Stimulated activated CD4-positive, alpha-beta T cell treated with anti-CD3 and anti-CD28 coated beads, Interleukin-2, amount 100 ng/mL, for 48 hours (primary cell): Measurements from ENCODE around the gene PDZD2.
A peak's percentile ranks its signal among the peaks of the same experiment; 100 is the strongest.
"Not testable (repeated sequence)": the region's sequence is repeated elsewhere in the genome, so short reads cannot be mapped to it uniquely, and the experiment has no call there.

Experiments used
- DNase-seq, 2 donors: peaks; one replicate each; pipeline ENCODE4 v3.0.0-alpha.2; 2020

Gene PDZD2

DNA sequence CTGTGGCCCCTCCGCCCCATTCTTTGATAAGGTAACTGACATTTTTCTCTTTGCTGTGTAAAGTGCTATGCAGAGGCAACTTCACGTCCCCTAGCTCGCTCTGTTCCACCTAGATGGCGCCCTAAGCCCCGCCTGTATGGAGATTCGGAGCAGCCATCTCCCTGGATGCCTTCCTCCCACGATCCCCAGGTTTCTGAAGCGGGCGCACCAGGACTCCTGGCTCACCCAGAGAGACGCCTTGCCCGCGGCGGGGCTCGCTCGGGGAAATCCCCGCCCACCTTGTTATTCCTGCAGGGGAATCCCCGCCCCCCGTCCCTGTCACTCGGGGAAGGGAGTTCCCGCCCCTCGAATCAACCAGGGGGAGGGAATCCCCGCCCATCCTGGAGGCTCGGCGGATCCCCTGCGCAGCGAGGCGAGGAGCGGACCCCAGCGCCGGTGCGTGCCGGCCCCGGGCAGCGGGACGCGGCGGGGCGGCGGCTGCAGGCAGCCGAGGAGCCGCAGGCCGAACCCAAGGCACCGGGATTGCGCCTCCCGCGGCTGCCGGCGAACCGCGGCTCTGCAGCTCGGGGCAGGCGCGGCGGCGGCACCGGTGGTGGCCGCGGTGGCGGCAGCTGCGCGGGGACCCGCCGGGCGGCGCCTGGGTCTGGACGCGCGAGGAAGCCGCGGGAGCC is at the start of gene PDZD2:
Gene PDZD2 (plus strand): TSS at position 384 of the 671 bp plus-strand sequence.
- DNase-seq = peak; percentile 57 to 67

DNA sequence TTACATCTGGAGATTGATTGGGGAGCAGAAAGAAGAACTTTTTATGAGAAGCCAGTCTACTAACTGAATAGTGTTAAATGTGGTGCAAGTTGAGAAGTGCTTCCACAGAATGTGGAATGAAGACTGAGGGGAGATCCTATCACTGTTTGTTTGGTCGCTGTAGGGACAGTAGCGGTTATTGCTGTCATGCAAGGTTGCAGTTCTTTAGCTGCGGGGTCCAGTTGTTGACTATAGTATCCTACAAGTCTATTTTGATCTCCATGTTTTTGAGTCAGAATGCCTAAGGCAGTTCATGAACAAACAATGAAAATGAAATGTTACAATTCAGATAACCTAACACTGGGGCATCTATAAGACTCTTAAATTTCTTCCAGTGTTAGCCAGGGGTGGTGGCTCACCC is 45.3 kb upstream of the PDZD2 start:
- no peak for DNase-seq

DNA sequence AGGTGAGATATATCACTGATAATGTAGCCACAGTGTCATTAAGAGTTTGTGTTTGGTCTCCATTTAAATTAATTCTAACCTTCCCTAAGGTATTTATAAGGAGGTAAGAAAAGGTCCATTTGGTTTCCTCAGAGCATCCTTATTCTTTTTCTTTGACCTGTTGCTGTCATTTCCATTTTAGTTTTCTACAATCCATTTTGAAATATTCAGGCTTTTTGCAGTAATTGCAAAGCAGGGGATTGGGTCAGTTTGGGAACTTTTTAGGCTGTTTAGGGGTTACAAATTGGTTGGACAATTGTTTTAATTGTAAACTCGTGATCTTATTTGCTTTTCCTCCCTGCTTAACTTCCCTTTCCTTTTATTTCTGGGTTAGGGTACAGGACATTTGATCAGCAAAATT is 42.6 kb upstream of the PDZD2 start:
- no peak for DNase-seq

DNA sequence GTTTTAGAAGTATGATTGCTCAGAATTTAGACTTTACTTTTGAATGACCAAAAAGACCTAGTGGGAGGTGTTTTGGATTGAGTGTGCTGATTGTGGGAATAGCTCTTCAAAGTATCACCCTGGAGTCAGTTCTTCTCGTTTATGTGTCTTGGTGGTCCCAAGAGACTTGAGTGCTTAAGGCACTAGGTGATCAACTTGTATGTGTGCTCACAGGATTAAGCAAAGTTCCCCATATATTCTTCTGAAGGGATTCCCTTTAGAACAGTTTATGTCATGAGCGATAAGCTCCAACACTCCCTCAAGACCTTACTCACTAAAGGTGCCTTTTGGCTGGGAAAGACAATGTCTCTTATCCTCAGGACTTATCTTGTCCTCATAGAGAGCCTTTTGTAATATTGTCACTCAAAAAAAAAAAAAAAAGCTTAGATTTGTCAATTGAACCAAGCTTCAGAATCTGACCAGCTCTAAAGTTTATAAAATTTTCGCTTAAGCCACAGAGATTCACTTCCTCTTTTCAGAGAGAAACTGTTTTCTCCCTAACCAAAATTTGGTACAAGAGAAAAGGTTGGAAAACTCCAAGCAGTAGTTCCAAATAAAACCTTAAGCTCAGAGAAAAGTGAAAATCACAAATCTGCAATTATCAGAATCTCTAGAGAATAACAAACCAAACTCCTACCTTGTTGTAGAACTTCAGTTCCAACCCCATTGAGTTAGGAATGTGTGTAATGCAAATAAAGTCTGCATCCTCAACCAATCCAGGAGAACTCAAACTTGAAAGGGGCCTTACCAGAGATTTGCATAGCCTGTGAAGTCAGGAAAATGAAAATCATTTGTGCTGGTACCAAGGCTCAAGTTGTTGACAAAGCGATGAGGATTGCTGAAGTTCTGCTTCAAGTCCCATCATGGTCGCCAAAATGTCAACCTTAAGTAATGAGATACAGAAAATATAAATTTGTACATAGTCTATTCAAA is 40.0 kb upstream of the PDZD2 start:
- no peak for DNase-seq

DNA sequence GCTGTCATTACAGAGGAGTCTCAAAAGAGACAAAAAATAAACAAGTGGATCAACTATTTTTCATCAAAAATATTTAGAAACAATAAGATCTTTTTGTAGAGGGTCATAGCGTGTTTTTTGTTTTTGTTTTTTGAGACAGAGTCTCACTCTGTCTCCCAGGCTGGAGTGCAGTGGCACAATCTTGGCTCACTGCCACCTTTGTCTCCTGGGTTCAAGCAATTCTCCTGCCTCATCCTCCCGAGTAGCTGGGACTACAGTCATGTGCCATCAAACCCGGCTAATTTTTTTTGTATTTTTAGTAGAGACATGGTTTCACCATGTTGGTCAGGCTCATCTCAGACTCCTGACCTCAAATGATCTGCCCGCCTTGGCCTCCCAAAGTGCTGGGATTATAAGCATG is 36.6 kb upstream of the PDZD2 start:
- not testable (repeated sequence) for DNase-seq

DNA sequence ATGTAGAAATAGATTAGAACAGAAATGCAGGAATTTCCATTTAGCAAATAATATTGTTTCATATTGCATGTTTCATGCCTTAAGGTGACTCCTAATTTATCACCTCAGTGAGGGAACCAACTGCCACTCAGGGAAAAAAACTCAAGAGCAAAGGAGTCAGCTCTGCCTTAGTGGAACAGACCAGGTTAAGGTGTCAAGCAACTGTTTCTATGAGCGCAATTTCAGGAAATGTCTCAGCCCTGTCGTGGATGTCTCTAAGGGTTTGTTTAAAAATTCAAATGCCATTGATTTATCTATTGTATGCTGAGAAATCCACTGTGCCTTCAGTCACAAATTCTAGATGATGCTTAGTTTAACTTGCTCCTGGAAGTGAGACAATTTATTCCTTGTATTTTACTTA is 34.7 kb upstream of the PDZD2 start:
- DNase-seq = no peak

DNA sequence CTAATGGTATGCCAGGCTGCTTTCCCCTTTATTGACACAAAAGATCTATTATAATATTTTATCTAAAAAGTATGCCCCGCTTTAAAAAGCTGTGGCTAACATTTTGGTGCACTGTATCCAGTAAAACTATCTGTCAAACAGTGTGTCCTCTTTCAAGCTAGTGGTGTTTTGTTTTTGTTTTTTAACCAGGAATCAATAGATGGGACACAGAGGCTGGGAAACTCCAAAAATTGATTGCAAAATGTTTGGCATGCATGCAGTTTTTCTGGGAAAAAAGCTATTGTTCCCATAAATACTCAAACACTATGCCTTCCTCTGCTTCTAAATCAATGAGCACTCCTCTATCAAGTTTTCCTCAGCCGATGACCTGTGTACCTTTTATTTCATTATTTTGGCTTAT is 34.3 kb upstream of the PDZD2 start:
- no peak for DNase-seq

DNA sequence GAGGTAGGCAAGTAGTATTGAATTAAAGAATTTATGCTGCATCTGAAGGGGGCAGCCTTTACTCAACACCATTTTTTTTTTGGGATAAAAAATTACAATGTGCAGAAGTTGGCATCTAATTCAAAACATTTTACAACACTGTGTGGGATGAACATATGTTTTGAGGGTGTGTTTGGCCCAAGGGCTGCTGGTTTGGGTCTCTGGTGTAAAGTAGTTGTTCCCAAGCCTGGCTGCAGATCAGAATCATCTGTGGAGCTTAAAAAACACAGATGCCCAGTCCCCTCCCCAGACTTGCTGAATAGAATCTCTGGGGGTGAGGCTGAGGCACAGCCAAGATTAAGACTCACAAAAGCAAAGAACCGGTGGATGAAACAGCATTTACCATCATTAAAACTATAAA is 33.0 kb upstream of the PDZD2 start:
- no peak for DNase-seq

DNA sequence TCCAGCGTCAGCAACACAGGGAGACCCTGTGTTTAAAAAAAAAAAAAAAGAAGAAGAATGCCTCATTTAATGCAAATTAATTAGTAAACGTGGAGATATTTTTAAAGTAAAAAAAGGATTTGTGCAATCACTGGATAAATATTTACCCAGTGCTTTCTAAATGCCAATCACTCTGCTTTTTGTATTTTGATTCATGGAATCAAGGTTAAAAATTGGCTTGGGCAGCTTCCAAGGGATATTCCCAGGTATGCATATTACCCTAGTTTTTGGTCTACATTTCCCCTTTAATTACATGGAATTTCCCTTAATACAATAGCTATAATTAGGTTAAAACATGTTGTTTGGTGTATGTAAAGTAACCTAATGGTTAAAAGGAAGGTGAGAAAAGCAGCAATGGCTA is 31.4 kb upstream of the PDZD2 start:
- no peak for DNase-seq

DNA sequence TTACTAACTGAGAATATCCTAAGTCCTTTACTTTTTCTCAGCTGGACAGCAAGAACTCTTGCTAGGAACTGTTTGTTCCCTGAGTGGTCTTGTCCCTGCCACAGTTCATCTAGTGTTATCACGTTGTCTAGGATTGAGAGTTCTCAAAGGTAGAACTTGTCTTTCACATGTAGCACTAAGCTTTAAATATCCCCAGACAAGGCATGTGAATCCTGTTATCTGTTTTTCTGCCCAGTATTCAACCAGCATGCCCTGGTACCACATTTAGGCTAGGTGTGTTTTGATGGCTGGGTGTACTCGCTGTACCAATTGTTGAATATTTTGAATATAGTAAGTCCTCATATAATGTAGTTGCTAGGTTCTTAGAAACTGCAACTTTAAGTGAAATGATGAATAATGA is 27.9 kb upstream of the PDZD2 start:
- DNase-seq = no peak

DNA sequence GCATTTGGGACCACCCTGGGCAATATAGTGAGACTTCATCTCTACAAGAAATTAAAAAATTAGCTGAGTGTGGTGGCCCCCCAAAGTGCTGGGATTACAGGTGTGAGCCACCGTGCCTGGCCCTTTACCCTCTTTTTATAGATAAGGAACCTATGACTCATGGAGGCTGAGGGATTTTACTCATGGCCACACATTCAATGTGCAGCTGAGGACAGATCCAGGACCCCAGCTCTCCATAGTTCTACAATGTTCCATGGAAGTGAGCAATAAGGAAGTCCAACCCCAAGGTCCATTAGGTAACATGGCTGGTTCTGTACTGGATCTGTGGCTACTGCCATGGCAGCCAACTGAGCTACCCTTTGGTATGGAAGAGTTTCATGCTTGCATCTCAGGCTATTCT is 25.3 kb upstream of the PDZD2 start:
- DNase-seq = no peak

DNA sequence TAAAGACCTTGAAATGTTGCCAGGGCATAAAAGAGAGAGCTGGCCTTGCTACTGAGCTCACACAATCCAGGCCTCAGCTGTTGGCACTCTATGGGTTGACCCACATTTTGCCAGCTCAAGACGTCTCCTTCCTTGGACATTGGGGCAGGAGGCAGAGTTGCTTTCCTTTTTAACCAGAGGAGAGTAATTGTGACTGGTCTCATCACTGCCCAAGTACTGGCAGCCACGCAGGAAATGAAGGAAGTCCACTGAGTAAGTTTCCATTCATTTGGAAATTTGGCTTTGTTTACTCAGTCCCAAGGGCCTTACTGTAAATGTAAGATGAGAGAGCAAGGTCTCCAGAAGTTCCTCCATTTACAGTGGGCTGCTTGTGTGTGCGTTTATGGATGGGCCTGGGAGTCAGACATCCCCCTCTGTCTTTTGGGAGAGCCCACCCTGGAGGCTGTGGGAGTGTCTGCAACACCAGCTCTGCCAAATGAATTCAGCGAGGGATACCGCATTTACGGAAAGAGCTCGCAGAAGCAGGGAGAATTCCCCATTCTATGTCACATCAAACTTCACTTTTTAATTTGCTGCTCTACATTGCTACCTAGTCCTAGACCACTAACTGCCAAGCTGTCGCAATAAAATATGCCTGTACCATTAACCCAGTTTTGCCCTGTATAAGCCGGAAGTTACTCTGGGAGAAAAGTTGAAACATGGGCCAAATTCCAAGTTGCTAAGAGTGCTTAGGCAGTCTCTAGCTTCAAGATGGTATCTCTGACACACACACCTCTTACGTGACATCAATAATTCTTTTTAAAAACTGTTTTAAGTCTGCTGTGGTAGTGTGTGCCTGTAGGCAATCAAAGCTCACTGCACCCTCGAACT is 24.5 kb upstream of the PDZD2 start:
- no peak for DNase-seq

DNA sequence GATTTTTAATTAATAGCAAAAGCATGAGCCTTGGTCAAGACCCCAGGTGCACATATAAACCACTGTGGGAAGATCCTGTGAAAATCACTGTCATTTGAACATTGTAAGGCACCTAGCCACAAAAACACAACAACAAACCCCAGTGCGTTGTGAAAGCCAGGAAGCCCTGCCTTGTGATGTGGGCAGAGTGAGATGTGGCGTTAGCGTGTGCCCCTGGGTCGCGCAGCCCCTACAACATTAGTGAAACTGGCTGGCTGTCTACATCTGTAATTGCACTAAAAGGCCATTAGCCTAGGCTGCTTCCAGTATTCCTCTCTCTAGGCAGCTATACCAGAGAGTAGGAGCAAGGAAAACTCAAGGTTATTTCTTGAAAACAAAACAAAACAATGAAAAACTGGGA is 21.1 kb upstream of the PDZD2 start:
- DNase-seq = no peak

DNA sequence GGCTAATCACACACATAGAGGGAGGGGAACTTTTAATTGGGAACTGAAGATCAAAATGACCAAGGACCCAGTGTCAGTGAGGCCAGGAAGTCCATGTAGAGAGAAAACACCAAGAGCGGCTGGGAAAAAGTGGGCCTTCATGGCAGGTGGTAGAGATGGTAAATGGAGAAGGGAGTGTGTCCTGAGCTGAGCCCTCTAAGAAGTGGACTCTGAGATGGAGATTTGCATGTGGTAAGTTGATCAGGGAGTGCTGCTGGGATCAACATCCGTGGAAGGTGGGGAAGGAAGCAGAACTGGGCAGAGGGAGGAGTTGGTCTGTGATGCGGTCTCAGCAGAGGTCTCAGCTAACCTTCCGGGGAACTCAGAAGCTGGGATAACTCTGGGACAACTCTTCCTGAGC is 18.9 kb upstream of the PDZD2 start:
- no peak for DNase-seq

DNA sequence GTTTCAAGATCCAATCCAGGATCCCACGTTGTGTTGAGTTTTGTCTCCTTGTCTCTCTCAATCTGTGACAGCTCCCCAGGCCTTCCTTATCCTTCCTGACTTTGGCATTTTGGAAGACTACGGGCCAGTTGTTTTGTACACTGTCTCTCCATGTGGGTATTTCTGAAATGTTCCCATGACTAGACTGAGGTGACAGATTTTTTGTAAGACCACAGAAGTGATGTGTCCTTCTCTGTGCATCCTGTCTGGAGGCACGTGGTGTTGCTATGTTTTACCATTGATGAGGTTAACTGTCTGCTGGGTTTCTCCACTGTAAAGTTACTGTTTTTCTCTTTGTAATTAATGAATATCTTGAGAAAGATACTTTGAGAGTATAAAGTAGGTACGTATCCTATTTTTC is 15.7 kb upstream of the PDZD2 start:
- DNase-seq = no peak

DNA sequence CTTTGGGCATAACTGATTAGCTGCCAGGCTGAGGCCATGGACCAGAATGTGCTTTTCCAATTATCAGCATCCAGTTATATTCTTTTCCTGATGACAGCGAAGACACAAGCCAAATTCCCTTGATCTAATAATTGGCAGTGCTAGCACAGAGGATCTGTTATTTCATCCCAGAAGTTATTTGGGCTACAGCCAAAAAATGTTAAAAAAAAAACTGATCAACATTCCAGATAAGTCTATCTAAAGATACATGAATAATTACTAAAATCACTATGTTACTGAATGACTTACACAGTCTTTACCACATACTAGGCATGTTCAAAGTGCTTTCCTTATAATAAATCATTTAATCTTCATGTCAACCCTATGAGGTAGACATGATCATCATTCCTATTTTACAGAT is 13.5 kb upstream of the PDZD2 start:
- DNase-seq = no peak

DNA sequence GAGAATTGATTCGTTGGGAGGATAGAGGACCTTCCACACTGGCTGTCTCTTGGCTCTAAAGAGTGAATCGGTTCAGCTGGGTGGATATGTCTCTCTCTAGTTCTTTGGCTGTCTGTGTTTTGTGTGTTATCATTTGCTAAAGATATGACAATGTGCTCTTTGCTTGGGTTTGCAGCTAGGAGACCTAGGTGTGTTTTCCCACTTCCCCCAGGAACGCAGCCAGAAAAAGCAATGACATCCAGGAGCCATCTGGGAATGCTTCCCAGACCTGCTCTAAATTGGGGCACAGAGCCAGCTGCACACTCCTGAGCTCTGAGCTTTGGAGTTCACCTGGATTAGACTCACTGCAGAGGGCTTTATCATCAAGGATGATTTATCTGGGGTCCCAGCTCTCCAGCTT is 12.8 kb upstream of the PDZD2 start:
- DNase-seq = no peak

DNA sequence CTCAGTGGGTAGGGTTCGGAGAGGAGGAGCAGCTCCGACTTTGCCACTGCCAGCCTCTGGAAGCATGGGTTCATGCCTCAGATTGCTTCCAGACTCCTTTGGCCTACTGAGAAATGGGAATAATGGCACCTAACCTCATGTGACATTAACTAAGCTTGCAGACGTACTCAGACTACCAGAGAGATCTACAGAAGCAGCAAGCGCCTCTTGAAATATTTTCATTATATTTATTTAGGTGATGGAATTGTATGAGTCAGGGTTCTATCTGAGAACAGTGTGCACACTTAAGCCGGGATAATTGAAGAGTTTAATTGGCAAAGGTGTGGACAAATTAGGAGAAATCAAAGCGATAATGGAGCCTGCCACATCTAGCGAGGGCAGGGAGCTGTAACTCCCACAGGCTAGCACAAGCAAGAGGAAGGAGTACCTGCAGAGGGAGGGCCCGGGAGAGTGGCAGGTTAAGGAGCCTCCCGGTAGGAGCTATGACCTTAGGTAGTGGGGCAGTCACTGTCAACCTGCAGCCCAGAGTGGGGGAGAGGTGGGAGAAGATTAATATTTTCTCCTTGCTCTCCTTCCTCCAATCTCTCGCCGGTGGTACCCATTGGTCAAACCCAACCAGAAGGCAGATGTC is 12.2 kb upstream of the PDZD2 start:
- DNase-seq = no peak

DNA sequence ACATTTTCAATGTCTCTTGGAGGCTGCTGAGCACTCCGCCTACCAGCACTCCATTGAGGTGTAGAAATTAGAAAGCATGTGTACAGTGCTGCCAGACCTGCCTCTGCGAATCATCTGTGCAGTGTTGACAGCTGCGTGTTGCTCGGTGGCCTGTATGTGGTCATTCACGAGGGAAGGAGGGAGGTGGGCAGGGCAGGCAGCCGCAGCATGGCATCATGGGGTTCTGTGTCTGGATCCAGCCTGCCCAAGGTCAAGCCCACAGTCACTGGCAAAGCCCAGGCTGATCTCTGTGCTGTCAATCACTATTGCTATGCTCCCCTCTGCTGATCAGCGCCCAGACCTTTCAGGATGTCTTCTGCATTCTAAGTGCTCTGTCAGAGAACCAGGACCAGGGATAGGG is 8.0 kb upstream of the PDZD2 start:
- DNase-seq = no peak

DNA sequence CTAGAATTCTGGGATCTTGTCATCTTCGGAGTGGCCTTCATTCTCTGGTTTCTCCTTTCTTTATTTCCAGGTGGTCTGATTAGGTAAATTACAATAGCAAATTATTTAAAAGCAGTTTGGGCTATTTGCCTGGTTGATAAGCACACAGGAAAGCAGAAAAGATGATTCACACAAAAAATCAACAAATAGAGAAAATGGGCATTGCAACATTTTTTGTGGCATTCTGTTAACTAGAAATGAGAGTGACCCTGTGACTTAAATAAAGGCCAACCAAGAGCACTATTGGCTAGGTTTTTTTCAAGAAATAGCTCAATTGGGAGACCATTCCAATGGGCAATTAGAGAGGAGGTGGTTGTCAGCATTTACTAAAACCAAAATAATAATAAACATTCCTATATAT is 6.5 kb upstream of the PDZD2 start:
- no peak for DNase-seq

DNA sequence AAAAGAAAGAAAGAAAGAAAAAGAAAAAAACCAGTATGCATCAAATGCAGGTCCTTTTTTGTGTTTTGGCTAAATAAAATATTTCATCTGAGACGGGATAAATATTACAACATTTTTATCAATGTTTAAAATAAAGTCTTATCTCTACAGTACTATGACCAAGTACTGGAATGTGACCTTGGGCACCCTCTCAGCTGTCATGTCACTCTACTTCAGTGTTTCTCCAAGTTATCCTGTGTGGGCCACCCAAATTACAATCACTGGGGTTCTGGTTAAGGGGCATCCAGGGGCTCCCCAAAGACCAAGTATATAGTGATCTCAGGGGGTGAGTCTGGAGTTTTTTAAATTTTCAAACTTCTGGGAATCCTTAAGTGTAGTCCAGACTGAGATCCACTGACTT is 3.5 kb upstream of the PDZD2 start:
- no peak for DNase-seq

DNA sequence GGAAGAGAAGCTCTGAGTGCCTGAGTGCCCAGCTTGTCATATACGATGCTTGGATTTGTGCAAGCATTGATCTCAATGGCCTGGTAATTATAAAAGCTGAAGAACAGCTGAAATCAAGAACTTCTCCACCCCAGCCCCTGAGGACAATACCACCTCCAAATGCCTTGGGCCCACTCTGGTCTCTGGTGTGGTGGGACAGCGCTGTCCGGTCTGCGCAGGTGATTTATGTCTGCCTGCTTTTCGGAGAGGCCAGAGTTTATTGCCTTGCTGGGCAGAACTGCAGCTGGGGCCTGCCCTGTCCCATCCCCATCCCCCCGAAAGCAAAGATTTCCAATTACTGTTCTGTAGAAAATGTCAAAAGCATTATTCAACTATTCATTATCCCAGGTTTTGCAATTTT is 1.1 kb upstream of the PDZD2 start:
- DNase-seq = no peak

DNA sequence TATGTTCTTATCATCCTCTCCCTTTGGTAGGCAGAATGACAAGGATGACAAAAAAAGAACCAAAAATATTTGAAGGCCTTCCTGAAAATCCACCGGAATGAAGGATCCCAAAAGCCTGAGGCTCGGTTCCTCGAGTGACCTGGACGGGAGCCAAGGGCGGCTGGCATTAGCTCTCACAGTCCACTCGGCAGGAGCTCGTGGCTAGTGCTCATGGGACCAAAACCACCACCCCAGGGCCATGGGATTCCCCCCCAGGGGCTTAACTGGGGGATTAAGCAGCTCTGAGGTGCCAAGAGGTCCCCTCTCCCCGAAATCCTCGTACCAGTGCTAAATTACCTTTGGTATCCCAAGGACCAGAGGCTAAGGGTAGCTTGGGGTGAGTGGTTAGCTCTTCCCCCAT is 586 bp upstream of the PDZD2 start:
- DNase-seq = no peak
